Activated naive CD8-positive, alpha-beta T cell treated with anti-CD3 and anti-CD28 coated beads, Interleukin-2, amount 50 U/mL, for 16 hours (primary cell): ENCODE measurements around the gene CDH15.
"Not testable (repeated sequence)": the region's sequence is repeated elsewhere in the genome, so short reads cannot be mapped to it uniquely, and the experiment has no call there.

Experiments
- DNase-seq: peaks from one replicate; pipeline ENCODE4 v3.0.0-alpha.2; 2020; ENCODE audit warnings: low read depth, low spot score

Gene CDH15

GRCh38 chr16:89172528-89173173, 1.1 kb downstream of the CDH15 start:
- no peak for DNase-seq

GRCh38 chr16:89173174-89173921, 1.8 kb downstream of the CDH15 start:
- DNase-seq: no peak

GRCh38 chr16:89174055-89174827, 2.7 kb downstream of the CDH15 start:
- no peak for DNase-seq

- DNase-seq: no peak
These were observed 3.3 kb downstream of the CDH15 start for GRCh38 chr16:89174877-89175276.

- no peak for DNase-seq
These were observed 4.0 kb downstream of the CDH15 start for GRCh38 chr16:89175280-89176146.

GRCh38 chr16:89176147-89176690, 4.7 kb downstream of the CDH15 start:
- no peak for DNase-seq

- no peak for DNase-seq
These were observed 5.2 kb downstream of the CDH15 start for GRCh38 chr16:89176717-89177116.

GRCh38 chr16:89177501-89177900, 6.0 kb downstream of the CDH15 start:
- no peak for DNase-seq

GRCh38 chr16:89178453-89179147, 7.1 kb downstream of the CDH15 start:
- no peak for DNase-seq

GRCh38 chr16:89179148-89179484, 7.6 kb downstream of the CDH15 start:
- no peak for DNase-seq

GRCh38 chr16:89179656-89180315, 8.2 kb downstream of the CDH15 start:
- no peak for DNase-seq

- no peak for DNase-seq
These were observed 11.9 kb downstream of the CDH15 start for GRCh38 chr16:89183463-89183862.

- no peak for DNase-seq
These were observed 12.6 kb downstream of the CDH15 start for GRCh38 chr16:89183975-89184676.

- DNase-seq: no peak
These were observed 13.1 kb downstream of the CDH15 start for GRCh38 chr16:89184677-89184932.

- DNase-seq: no peak
These were observed 13.6 kb downstream of the CDH15 start for GRCh38 chr16:89184933-89185794.

GRCh38 chr16:89185887-89186592, 14.5 kb downstream of the CDH15 start:
- not testable (repeated sequence) for DNase-seq

GRCh38 chr16:89186593-89187031, 15.1 kb downstream of the CDH15 start:
- DNase-seq: not testable (repeated sequence)
